Effector memory CD4-positive, alpha-beta T cell (primary cell): ENCODE data around the gene EYA4.

Experiments
- DNase-seq, 3 donors: peaks; one replicate each; pipeline ENCODE4 v3.0.0-alpha.2; 2020
- H3K27ac ChIP-seq: 2 replicates; pipeline ENCODE4 v1.7.0; 2013; ENCODE audit warnings: mild to moderate bottlenecking, low read length, moderate library complexity; ENCODE audit not compliant: insufficient read depth, poor library complexity, severe bottlenecking
- H3K27me3 ChIP-seq: replicated peaks from 2 replicates; pipeline ENCODE4 v1.7.0; 2013; ENCODE audit warnings: mild to moderate bottlenecking, low read length; ENCODE audit not compliant: insufficient read depth, control insufficient read depth, poor library complexity, severe bottlenecking
- H3K36me3 ChIP-seq: 2 replicates; pipeline ENCODE4 v1.7.0; 2013; ENCODE audit warnings: mild to moderate bottlenecking, low read length, moderate library complexity; ENCODE audit not compliant: control insufficient read depth, insufficient read depth
- H3K4me1 ChIP-seq: 2 replicates; pipeline ENCODE4 v1.7.0; 2013; ENCODE audit warnings: low read length, mild to moderate bottlenecking; ENCODE audit not compliant: control insufficient read depth, insufficient read depth, poor library complexity, severe bottlenecking
- H3K4me3 ChIP-seq: 2 replicates; pipeline ENCODE4 v1.7.0; 2013; ENCODE audit warnings: low read length, low read depth, mild to moderate bottlenecking; ENCODE audit not compliant: insufficient read depth, poor library complexity, severe bottlenecking
- H3K9me3 ChIP-seq: 2 replicates; pipeline ENCODE4 v1.7.0; 2013; ENCODE audit warnings: mild to moderate bottlenecking, low read length, moderate library complexity; ENCODE audit not compliant: control insufficient read depth
- total RNA-seq, 3 donors: gene quantifications; one replicate each; lab custom pipeline; 2026; lab: John Stamatoyannopoulos, UW

EYA4 gene
- total RNA-seq: 0 to 0.35 (median 0) reads per million in 3 donors

- no peak within 1 kb of the TSS for H3K4me3 ChIP-seq
- H3K27me3 ChIP-seq: peaks cover 20% of the 10 kb centered on the region
- no peak within 1 kb of the TSS for H3K27ac ChIP-seq
- no peaks in the 10 kb centered on the region for H3K36me3 ChIP-seq
- H3K9me3 ChIP-seq: no peaks in the 10 kb centered on the region
- DNase-seq: no peak
- H3K4me1 ChIP-seq: no peaks in the 10 kb centered on the region
Measured at GRCh38 chr6:133241086-133241900, at the start of gene EYA4. Gene EYA4, plus strand, starts transcription at chr6:133241357. Its CDS starts 33,424 bp downstream, at chr6:133274781.

DNA sequence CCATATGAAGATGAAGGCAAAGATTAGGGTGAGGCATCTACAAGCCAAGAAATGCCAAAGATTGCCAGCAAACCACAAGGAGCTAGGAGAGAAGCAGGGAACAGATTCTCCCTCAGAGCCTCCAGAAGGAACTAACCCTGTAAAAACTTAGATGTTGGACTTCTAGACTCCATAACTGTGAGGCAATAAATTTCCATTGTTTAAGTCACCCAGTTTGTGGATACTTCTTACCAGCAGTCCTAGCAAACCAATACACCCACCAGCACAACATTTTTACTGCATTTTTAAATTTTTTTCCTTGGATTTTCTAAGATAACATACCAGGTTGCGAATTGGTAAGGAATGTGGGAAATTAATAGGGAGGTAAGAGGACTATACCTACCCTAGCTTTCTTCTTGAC is 47.8 kb upstream of the EYA4 start:
- no peak overlapping the region for H3K4me3 ChIP-seq
- no peaks in the 10 kb centered on the region for H3K4me1 ChIP-seq
- H3K36me3 ChIP-seq: no peaks in the 10 kb centered on the region
- H3K27me3 ChIP-seq: no peaks in the 10 kb centered on the region
- no peak overlapping the region for H3K27ac ChIP-seq
- no peak for DNase-seq
- H3K9me3 ChIP-seq: no peaks in the 10 kb centered on the region

DNA sequence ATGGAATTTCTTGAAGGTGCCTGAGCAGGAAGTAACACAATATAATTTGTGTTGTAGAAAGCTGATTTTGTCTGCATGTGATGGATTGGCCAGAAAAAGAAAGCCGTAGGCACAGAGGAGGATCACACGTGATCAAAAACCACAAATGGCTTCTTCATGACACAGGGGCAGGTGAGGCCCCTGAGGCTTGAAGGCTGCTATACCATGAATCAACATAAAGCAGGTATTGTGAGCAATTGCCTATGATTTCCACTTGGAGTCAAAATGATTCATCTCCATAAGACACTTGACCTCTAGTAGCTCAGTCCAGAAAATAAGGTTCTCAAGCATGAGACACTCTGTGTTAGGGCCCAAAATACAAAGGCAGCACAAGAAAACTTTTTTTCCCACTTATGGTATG is 42.4 kb upstream of the EYA4 start:
- no peaks in the 10 kb centered on the region for H3K27me3 ChIP-seq
- DNase-seq: no peak
- H3K9me3 ChIP-seq: no peaks in the 10 kb centered on the region

GRCh38 chr6:133201231-133201630 is 39.9 kb upstream of the EYA4 start:
- Histone ChIP-seq H3K36me3 (no peaks in the 10 kb centered on the region), H3K27me3 (no peaks in the 10 kb centered on the region), H3K27ac (no peak overlapping the region), H3K4me1 (no peaks in the 10 kb centered on the region), H3K9me3 (no peaks in the 10 kb centered on the region), H3K4me3 (no peak overlapping the region)
- no peak for DNase-seq

More for the DNA sequence above, 42.4 kb upstream of the EYA4 start:
- H3K36me3 ChIP-seq: no peaks in the 10 kb centered on the region
- H3K4me3 ChIP-seq: no peak overlapping the region
- H3K4me1 ChIP-seq: no peaks in the 10 kb centered on the region
- no peak overlapping the region for H3K27ac ChIP-seq

DNA sequence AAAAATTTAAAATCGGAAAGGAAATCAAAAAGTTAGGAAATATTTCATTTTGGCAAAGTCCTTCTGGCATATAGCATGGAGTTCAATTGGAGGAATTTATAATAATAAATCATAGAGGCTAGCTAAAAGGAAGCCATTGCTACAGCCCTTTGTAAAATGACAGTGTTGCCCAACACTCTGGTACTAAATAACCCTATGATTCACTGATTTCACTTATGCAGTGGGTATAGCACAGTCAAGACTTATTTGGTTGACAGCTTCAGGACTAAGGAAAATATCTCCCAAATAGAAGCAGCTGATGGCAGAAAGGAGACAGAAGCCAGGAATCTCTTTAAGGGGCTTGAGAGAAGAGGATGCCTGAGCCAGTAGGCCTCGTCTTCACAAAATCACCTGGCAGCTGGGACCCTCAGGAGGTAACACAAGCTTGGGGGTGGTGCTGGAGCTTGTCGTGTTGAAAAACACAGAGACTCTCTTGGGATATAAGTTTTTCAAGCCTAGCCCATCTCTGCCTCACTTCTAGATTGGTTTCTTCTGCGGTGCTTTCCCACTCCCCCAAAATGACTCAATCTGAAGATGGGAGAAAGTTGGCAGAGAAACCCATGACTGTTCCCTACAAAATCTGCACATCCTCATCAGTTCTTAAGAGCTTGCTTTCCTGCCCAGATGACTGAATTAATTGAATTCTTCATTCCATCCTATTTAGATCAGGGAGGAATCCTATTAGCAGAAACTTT is 38.4 kb upstream of the EYA4 start:
- H3K27ac ChIP-seq: no peak overlapping the region
- H3K27me3 ChIP-seq: no peaks in the 10 kb centered on the region
- no peaks in the 10 kb centered on the region for H3K9me3 ChIP-seq
- H3K36me3 ChIP-seq: no peaks in the 10 kb centered on the region
- no peak for DNase-seq
- H3K4me1 ChIP-seq: no peaks in the 10 kb centered on the region
- no peak overlapping the region for H3K4me3 ChIP-seq

DNA sequence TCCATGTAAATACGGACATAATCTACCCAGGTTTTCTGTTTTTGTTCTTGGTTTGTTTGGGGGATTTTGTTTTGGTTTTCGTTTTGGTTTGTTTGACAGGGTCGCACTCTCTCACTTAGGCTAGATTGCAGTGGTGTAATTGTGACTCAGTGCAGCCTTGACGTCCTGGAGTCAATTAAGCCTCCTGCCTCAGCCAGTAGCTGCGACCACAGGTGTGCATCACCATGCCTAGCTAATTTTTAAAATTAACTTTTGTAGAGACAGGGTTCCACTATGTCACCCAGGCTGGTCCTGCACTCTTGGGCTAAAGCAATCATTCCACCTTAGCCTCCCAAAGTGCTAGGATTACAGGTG is 37.8 kb upstream of the EYA4 start:
- Histone ChIP-seq H3K4me3 (no peak overlapping the region), H3K36me3 (no peaks in the 10 kb centered on the region), H3K27ac (no peak overlapping the region), H3K9me3 (no peaks in the 10 kb centered on the region), H3K27me3 (no peaks in the 10 kb centered on the region), H3K4me1 (no peaks in the 10 kb centered on the region)
- DNase-seq: no peak

- Histone ChIP-seq H3K4me1 (no peaks in the 10 kb centered on the region), H3K4me3 (no peak overlapping the region), H3K27ac (no peak overlapping the region), H3K36me3 (no peaks in the 10 kb centered on the region), H3K9me3 (no peaks in the 10 kb centered on the region), H3K27me3 (no peaks in the 10 kb centered on the region)
- DNase-seq: no peak
Measured at GRCh38 chr6:133205304-133205703, 35.9 kb upstream of the EYA4 start.

DNA sequence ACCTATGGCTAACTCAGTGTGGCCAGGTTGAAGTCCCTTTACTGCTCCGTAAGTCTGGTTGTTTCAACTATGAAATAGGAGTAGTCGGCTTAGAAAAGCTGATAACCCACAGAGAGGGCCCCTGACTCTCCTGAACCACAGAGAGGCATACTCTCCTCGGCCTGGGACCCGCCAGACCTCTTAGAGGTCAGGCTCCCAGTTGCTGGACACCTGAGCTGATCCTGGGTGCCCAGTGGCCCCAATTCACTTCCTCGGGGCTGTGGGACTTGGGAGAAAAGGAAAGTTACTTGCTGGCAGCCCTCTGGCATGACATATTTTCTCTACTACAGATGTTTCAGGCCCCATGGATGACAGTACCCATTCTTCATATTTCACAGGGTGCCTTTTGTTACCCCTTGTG is 34.2 kb upstream of the EYA4 start:
- Histone ChIP-seq H3K4me3 (no peak overlapping the region), H3K9me3 (no peaks in the 10 kb centered on the region), H3K27me3 (no peaks in the 10 kb centered on the region), H3K27ac (no peak overlapping the region), H3K36me3 (no peaks in the 10 kb centered on the region), H3K4me1 (no peaks in the 10 kb centered on the region)
- no peak for DNase-seq

DNA sequence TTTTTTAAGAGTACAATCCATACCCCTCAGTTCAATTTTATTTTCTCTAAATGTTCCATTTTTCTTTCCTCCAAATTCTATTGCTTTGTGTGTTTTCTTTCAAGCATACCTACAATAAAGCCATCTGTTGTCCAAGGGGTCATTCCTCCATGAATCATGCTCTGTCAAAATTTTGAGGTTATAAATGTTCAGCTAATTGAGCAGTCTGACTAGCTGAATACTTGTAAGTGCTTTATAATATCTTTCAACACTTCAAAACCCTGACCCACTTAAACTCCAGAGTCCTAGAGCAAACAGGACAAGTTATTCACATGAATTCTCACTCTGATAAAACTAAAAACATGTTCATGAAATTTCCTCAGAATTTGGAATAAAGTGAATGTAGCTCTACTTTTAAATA is 33.4 kb upstream of the EYA4 start:
- Histone ChIP-seq H3K9me3 (no peaks in the 10 kb centered on the region), H3K27ac (no peak overlapping the region), H3K4me3 (no peak overlapping the region), H3K36me3 (no peaks in the 10 kb centered on the region), H3K4me1 (no peaks in the 10 kb centered on the region), H3K27me3 (no peaks in the 10 kb centered on the region)
- no peak for DNase-seq

- H3K4me1 ChIP-seq: no peaks in the 10 kb centered on the region
- no peak for DNase-seq
- H3K27me3 ChIP-seq: no peaks in the 10 kb centered on the region
- H3K27ac ChIP-seq: no peak overlapping the region
- no peaks in the 10 kb centered on the region for H3K36me3 ChIP-seq
- H3K9me3 ChIP-seq: no peaks in the 10 kb centered on the region
- H3K4me3 ChIP-seq: no peak overlapping the region
Measured at GRCh38 chr6:133208183-133208755, 32.9 kb upstream of the EYA4 start.
